ENCODE measurements around the gene TRERF1.

TRERF1 gene

DNA sequence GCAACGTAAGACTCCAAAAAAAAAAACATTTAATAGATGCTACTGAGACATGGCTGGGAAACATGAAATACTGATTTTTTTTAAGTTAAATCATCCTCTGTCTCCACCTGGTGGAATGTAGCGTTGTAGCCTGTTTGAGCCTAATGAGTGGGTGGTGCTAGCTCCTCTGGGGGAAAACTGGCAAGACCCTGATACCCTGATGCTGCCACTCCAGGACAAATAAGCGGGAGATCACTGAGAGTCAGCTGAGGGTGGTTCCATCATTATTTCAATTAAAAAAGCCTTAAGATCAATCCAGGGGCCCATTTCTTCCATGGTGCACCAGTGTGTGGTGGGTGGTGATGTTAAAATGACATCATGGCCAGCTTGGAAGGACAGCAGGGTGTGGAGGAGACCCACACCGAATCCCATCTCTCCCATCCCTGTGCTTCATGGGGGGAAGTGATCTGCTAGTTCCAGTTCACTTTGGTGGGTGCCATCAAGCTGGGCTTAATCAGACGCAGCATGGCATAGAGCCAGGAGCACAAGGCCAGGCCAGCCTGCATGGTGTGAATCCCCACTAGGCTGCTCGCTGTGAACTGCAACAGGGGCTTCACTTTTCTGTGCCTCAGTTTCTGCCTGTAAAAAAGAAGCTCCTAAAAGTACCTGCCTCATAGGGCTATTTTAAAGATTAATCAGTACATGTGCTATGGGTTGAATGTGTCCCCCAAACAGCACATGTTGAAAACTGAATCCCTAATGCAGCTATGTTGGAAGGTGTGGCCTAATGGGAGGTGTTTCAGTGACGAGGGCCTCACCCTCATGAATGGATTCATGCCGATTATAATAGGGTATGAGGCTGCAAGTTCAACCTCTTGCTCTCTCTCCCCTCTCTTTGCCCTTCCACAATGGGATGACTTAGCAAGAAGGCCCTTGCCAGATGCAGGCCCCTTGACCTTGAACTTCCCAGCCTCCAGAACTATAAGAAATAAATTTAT, 221.1 kb downstream of the TRERF1 start:
- no peaks in the 10 kb centered on the region for H3K4me1 ChIP-seq (ENCODE audit: insufficient read depth, insufficient read length)
- TF ChIP-seq ZNF274 (IDR thresholded peaks at IDR 0.05; ENCODE audit: low read depth, low read length) (no peak), YY1 (IDR thresholded peaks at IDR 0.05; ENCODE audit: insufficient read depth, insufficient read length) (no peak), SUZ12 (IDR thresholded peaks at IDR 0.05; ENCODE audit: extremely low read depth, insufficient read depth, insufficient read length) (no peak)
- H3K4me3 ChIP-seq (ENCODE audit: insufficient read length, low read depth) = no peak overlapping the region
- H3K36me3 ChIP-seq (ENCODE audit: insufficient read depth, insufficient read length, low read length) = peaks cover 18% of the 10 kb centered on the region
- no peak for DNase-seq (ENCODE audit: low read depth, low spot score)
- H3K9me3 ChIP-seq (ENCODE audit: insufficient read depth, low read length) = no peaks in the 10 kb centered on the region
- no peak overlapping the region for H3K9ac ChIP-seq (ENCODE audit: insufficient read length, low read depth)
- no peaks in the 10 kb centered on the region for H3K27me3 ChIP-seq (ENCODE audit: insufficient read depth, insufficient read length)

DNA sequence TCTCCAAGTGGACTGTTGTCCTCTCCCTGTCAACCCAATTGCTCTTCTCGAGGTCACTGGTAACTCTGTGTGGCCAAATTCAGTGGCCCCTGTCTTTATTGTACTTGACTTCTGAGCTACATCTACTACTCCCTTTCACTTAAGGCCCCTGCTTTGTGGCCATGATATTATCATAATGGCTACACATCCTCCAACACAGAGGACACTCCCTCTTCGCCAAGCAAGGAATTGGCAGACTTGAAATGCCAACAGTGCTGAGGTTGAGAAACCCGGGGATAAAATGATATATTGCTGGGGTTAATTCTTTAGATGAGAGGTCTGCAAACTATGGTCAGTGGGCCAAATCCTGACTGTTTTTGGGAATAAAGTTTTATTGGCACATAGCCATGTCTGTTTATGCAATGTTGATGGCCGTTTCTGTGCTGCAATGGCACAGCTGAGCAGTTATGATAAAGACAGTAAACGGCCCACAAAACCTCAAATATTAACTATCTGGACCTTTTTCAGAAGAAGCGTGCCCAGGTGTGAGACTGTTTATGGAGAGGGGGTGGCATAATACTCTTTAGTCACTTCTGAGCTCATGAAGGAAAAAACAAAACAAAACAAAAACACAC, 222.1 kb downstream of the TRERF1 start:
- H3K9ac ChIP-seq (ENCODE audit: insufficient read length, low read depth) = no peak overlapping the region
- H3K4me3 ChIP-seq (ENCODE audit: insufficient read length, low read depth) = no peak overlapping the region
- H3K9me3 ChIP-seq (ENCODE audit: insufficient read depth, low read length) = no peaks in the 10 kb centered on the region
- peaks cover 18% of the 10 kb centered on the region for H3K36me3 ChIP-seq (ENCODE audit: insufficient read depth, insufficient read length, low read length)
- DNase-seq (ENCODE audit: low read depth, low spot score) = no peak
- no peaks in the 10 kb centered on the region for H3K27me3 ChIP-seq (ENCODE audit: insufficient read depth, insufficient read length)
- H3K4me1 ChIP-seq (ENCODE audit: insufficient read depth, insufficient read length) = no peaks in the 10 kb centered on the region
- TF ChIP-seq YY1 (IDR thresholded peaks at IDR 0.05; ENCODE audit: insufficient read depth, insufficient read length) = no peak

GRCh38 chr6:42228305-42228704, 223.4 kb downstream of the TRERF1 start:
- H3K9me3 ChIP-seq (ENCODE audit: insufficient read depth, low read length) = no peaks in the 10 kb centered on the region
- peaks cover 18% of the 10 kb centered on the region for H3K36me3 ChIP-seq (ENCODE audit: insufficient read depth, insufficient read length, low read length)
- no peaks in the 10 kb centered on the region for H3K27me3 ChIP-seq (ENCODE audit: insufficient read depth, insufficient read length)
- H3K9ac ChIP-seq (ENCODE audit: insufficient read length, low read depth) = no peak overlapping the region
- no peaks in the 10 kb centered on the region for H3K4me1 ChIP-seq (ENCODE audit: insufficient read depth, insufficient read length)
- no peak for DNase-seq (ENCODE audit: low read depth, low spot score)
- no peak overlapping the region for H3K4me3 ChIP-seq (ENCODE audit: insufficient read length, low read depth)
- TF ChIP-seq YY1 (IDR thresholded peaks at IDR 0.05; ENCODE audit: insufficient read depth, insufficient read length) (no peak), SUZ12 (IDR thresholded peaks at IDR 0.05; ENCODE audit: extremely low read depth, insufficient read depth, insufficient read length) (no peak), ZNF274 (IDR thresholded peaks at IDR 0.05; ENCODE audit: low read depth, low read length) (no peak)

DNA sequence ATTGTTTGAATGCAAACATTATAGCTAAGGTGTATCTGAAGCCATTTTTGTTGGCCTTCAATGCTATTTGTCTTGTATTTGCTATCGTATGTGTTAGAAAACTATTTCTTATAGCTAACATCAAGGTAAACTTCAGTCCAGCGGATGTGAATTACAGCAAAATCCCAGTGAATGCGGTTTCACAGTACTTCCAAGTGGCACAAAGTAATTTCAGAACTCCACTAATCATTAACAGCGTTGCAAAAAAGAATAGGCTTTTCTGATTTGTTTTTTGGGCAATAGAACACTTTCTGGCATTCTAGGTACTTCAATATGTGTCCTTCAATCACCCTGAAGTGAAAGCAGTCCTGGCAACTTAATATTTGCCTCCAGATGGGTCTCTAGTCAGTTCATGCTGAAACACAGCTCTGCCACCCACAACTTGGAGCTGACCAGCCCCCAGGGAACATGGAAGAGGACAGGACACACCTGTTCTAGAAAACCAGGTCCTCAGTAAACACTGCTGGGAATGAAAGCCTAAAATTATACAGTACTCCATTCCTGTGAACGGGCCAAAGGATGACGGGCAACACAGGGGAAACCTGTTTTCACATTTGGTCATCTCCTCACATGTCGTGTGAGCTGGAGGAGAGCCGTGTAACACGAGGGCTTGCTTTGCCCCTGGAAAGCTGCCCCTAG, 224.4 kb downstream of the TRERF1 start:
- H3K36me3 ChIP-seq (ENCODE audit: insufficient read depth, insufficient read length, low read length) = peaks cover 14% of the 10 kb centered on the region
- no peaks in the 10 kb centered on the region for H3K9me3 ChIP-seq (ENCODE audit: insufficient read depth, low read length)
- DNase-seq (ENCODE audit: low read depth, low spot score) = no peak
- no peaks in the 10 kb centered on the region for H3K27me3 ChIP-seq (ENCODE audit: insufficient read depth, insufficient read length)
- H3K9ac ChIP-seq (ENCODE audit: insufficient read length, low read depth) = no peak overlapping the region
- H3K4me1 ChIP-seq (ENCODE audit: insufficient read depth, insufficient read length) = no peaks in the 10 kb centered on the region
- no peak for TF ChIP-seq ZNF274 (IDR thresholded peaks at IDR 0.05; ENCODE audit: low read depth, low read length)
- no peak for TF ChIP-seq YY1 (IDR thresholded peaks at IDR 0.05; ENCODE audit: insufficient read depth, insufficient read length)
- TF ChIP-seq SUZ12 (IDR thresholded peaks at IDR 0.05; ENCODE audit: extremely low read depth, insufficient read depth, insufficient read length) = no peak
- no peak overlapping the region for H3K4me3 ChIP-seq (ENCODE audit: insufficient read length, low read depth)

DNA sequence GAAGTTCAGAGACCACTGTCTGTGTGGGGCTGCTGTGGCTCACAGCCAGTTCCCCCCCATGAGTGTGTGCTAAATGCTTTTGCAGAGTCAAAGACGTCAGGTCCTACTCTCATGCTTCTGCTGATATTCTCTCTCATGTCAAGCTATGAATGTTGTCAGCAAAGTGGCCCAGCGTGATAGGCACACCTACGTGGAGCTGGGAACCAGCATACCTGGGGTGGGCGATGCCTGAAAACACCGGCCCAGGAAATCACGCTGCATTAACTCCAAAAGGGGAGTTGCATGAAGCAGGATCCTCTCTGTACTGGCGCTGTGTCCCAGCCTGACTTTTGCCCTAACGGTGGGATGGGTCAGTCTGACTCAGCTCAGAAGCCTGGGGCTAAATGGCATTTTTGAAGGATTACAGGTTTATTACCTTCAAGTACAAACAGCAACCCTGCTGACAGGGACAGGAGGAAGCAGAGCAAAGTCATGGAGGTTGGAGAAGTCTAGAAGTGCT, 225.0 kb downstream of the TRERF1 start:
- H3K4me1 ChIP-seq (ENCODE audit: insufficient read depth, insufficient read length) = no peaks in the 10 kb centered on the region
- no peak overlapping the region for H3K4me3 ChIP-seq (ENCODE audit: insufficient read length, low read depth)
- H3K9me3 ChIP-seq (ENCODE audit: insufficient read depth, low read length) = no peaks in the 10 kb centered on the region
- TF ChIP-seq YY1 (IDR thresholded peaks at IDR 0.05; ENCODE audit: insufficient read depth, insufficient read length) (no peak), ZNF274 (IDR thresholded peaks at IDR 0.05; ENCODE audit: low read depth, low read length) (no peak), SUZ12 (IDR thresholded peaks at IDR 0.05; ENCODE audit: extremely low read depth, insufficient read depth, insufficient read length) (no peak)
- no peak overlapping the region for H3K9ac ChIP-seq (ENCODE audit: insufficient read length, low read depth)
- H3K27me3 ChIP-seq (ENCODE audit: insufficient read depth, insufficient read length) = no peaks in the 10 kb centered on the region
- DNase-seq (ENCODE audit: low read depth, low spot score) = peak; percentile 32
- H3K36me3 ChIP-seq (ENCODE audit: insufficient read depth, insufficient read length, low read length) = peaks cover 9% of the 10 kb centered on the region

- Histone ChIP-seq H3K4me1 (ENCODE audit: insufficient read depth, insufficient read length) (no peaks in the 10 kb centered on the region), H3K27me3 (ENCODE audit: insufficient read depth, insufficient read length) (no peaks in the 10 kb centered on the region), H3K9me3 (ENCODE audit: insufficient read depth, low read length) (no peaks in the 10 kb centered on the region), H3K9ac (ENCODE audit: insufficient read length, low read depth) (no peak overlapping the region), H3K36me3 (ENCODE audit: insufficient read depth, insufficient read length, low read length) (peaks cover 9% of the 10 kb centered on the region), H3K4me3 (ENCODE audit: insufficient read length, low read depth) (no peak overlapping the region)
- no peak for TF ChIP-seq ZNF274 (IDR thresholded peaks at IDR 0.05; ENCODE audit: low read depth, low read length)
- TF ChIP-seq YY1 (IDR thresholded peaks at IDR 0.05; ENCODE audit: insufficient read depth, insufficient read length) = no peak
- no peak for TF ChIP-seq SUZ12 (IDR thresholded peaks at IDR 0.05; ENCODE audit: extremely low read depth, insufficient read depth, insufficient read length)
- no peak for DNase-seq (ENCODE audit: low read depth, low spot score)
Measured at GRCh38 chr6:42226161-42226611, 225.5 kb downstream of the TRERF1 start.

All from NT2/D1 (cell line).